HUDEP-2 (cell line): Measurements from ENCODE around the gene LDLRAD3.
"Not testable (repeated sequence)": the region's sequence is repeated elsewhere in the genome, so short reads cannot be mapped to it uniquely, and the experiment has no call there.

ENCODE experiments used
- DNase-seq, 76 experiments: peaks; one replicate each; lab custom pipeline; 2025; ENCODE audit not compliant: unreplicated experiment in 76 of 76; lab: John Stamatoyannopoulos, UW

Gene LDLRAD3, protein sequence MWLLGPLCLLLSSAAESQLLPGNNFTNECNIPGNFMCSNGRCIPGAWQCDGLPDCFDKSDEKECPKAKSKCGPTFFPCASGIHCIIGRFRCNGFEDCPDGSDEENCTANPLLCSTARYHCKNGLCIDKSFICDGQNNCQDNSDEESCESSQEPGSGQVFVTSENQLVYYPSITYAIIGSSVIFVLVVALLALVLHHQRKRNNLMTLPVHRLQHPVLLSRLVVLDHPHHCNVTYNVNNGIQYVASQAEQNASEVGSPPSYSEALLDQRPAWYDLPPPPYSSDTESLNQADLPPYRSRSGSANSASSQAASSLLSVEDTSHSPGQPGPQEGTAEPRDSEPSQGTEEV

DNA sequence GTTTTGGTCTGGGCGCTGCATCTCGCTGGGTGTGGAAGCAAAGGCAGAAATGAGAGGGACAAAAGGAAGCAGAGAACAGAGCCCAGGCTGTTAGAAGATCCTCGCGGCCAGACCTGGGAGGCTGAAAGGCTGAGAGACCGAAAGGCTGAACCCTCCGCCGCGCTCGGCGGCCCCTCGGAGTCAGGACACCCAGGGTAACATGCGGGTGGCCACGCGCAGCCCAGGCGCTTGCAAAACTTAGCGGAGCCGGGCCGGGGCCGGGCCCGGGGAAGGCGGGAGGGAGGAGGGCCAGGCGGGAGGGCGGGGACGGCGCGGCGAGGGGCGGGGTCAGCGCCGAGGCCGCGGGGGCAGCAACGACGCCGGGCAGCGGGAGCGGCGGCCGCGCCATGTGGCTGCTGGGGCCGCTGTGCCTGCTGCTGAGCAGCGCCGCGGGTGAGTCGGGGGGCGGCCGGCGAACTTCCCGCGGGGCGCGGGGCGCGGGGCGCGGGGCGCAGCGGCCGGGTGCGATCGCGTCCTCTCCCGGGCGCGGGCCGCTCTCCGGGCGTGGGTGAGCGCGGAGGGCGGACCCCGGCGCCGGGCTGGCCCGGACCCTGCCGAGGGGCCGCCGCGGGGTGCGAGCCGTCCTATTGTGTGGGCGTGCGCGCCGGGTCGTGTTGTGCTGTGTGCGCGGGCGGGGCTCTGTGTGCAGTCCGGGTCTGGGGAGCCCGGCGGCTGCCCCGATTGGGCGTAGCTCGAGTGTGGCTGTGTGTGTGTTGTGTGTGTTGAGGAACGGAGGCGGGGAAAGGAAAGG, at the start of gene LDLRAD3:
Gene LDLRAD3, plus strand, starts transcription at position 350 of the 790 bp plus-strand sequence. Its CDS starts 37 bp downstream, at position 387.
- peak in 73 of 76 experiments; percentile 8 to 85 (median 65) for DNase-seq

DNA sequence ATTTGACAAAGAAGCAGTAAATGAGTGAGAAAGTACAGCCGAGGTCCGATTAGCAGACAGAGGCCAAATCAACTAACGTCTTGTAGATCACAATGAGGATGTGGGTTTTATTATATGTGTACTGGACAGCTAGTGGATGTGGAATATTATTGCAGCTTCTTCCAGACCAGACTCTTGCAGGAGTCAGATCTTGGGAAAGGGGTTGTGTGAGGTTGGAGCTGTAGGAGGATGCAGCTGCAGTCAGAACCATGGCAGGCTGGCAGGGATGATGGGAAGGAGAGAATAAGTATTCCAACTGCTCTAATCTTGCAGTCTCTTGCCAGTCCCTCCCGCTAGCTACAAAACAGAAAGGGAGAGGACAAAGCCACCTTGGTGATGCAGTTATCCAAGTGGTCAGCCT, 46.8 kb upstream of the LDLRAD3 start:
- no peak for DNase-seq

DNA sequence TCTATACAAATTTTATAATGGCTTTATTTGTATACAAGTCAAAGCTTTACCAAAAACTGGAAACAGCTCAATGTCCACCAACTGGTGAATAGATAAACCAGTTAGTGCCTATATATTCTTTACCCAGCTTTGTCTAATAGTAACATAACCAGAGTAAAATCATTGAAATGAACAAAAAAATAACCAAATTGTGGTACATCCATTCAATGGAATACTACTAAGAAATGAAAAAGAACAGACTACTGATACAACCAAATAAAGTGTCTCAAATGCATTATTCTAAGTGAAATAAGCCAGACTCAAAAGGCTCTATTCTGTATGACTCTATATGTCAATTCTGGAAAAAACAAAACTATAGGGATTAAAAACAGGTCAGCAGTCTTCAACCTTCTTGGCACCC, 40.9 kb upstream of the LDLRAD3 start:
- no peak for DNase-seq

DNA sequence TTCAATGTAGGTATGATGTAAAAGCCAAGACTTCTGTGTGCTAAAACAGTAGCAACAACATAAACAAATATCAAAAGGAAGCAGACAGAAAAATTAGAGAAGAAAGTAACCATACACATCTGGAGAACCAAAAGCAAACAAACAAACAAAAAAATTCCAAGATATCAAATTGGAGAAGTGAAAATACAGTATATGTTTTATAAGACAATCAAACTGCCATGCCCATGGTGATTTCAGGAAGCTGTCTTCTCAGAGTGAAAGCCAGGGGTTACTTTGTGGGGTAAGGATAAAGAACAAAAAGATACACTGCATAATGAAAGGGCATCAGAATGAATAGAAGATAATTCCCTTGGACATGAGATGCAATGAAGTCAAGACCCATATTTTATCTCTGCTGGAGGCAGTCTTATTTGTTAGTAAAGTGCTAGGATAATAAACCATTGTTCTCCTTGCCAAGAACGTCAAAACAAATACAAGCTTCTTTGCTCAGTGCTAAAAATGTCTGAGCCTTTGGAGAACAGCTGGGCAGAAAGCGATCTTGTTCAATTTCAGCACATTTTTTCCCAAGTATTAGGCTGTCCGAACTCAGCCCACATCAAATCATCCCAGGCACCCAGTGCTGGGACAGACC, 38.1 kb upstream of the LDLRAD3 start:
- no peak for DNase-seq

DNA sequence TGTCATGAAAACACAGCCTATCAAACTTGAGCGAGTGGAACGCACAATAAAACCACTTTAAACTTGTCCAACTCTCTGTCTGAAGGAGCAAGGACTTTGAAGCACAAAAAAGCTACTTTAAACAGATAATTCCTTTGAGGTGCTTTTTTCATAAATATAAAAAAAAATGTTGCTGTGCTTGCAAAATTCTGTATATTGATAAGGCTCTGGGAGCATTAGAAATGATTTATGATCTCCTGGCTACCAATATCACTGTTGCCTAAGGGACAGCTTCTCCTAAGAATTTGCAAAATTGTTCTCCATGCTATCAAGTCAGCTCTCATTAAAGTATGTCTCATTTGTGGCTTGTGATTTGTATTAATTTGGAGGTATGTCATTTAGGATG, 37.6 kb upstream of the LDLRAD3 start:
- DNase-seq = no peak

DNA sequence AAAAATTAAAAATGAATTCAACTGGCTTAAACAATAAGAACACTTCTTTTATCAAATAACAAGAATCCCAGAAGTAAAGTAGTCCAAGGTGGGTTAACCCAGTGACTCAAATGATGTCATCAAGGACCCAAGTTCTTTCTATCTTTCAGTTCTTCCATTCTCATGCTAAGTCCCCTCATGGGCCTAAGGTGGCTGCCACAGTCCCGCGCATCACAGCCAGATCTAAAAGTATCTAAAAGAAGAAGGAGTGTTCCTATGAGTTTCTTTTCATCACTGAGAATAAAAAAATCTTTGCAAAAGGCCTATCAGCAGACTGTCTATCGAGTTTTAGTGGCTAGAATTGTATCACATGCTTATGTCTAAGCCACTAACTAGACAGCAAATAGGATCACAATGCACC, 37.2 kb upstream of the LDLRAD3 start:
- DNase-seq = no peak

DNA sequence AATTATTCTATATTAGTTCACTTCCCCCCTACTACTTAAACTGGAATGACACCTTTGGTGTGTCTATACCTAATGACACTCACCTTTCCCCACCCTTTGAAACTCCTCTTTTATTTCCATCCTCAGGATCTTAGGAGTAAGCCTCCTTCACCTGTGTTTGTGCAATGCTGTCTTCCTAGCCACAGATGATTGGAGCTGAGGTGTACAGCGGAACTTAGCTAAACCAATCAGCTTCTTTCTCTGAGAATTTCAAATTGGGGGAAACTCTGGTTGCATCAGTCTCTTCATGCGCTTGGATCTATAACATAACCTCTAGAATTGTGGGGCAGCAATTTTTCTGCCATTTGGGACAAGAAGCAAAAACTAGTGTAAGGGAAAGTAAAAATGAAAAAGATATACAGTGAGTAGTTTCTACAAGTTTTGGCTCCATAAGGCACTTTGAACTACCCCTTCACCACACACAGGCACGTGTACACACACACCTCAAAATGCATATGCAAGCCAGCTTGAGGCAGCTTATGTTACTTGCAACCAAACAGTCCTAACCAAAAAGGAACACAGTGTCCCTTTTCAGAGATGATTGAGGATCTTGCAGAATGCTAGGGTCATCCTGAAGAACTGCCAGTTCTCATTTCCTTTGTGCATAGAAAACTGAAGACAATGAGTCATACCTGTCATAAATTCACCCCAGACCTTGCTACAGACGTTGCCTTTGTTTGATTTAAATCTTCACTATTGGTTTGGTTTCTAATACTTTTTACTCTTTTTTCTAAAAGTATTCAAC, 36.0 kb upstream of the LDLRAD3 start:
- peak in 13 of 76 experiments; percentile 1 to 48 (median 19) for DNase-seq

DNA sequence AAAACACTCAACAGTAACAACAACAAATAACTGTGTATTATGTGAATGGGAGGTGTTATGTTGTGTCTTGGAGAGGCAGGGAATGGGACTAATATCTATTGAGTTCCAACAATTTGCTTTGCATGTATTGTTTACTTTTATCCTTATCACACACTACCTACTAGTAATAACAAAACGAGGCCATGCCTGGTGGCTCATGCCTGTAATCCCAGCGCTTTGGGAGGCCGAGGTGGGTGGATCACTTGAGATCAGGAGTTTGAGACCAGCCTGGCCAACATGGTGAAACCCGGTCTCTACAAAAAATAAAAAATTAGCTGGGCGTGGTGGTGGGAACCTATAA, 35.5 kb upstream of the LDLRAD3 start:
- DNase-seq = not testable (repeated sequence)

DNA sequence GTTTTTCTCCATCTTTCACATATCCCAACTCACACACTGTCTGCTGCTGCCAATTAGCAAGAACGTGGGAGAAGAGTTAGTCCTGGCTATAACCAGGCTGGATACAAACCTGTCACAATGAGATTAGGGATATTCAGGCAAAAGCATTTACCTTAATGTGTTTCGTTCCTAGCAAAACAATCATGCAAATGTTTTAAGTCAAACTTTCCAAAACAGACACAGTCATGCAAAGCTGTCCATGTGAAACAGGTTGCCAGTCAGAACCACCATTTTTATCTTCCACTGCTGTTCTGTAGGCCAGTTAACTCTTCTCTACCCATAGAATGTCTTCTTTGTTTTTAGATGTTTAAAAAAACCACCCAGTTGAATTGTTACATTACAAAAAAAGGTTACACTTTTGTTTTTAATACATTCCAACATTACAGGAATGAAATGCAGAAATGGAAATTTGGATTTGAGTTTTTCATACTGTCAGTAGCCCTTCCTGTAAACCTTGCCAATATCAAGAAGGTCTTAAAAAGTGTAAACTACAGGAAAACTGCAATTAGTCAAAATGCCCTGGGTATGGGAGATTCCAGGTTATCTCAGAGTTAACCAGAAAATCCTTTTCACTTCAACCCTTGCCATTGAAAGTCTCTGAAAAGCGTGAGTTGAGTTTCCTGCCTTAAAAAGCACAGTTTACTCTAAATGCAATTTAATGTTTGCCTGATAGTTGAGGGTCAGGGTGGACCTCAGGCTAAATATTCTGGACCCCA, 34.2 kb upstream of the LDLRAD3 start:
- DNase-seq = no peak

DNA sequence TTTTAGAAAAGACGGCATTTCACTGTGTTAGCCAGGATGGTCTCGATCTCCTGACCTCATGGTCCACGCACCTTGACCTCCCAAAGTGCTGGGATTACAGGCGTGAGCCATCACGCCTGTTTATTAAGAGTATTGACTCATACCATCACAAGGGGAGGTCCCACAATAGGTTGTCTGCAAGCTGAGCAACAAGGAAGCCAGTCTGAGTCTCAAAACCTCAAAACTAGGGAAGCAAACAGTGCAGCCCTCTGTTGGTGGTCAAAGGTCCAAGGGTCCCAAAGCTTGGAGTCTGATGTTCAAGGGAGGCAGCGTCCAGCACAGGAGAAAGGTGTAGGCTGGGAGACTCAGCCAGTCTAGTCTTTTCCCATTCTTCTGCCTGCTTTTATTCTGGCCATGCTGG, 32.8 kb upstream of the LDLRAD3 start:
- DNase-seq = no peak

DNA sequence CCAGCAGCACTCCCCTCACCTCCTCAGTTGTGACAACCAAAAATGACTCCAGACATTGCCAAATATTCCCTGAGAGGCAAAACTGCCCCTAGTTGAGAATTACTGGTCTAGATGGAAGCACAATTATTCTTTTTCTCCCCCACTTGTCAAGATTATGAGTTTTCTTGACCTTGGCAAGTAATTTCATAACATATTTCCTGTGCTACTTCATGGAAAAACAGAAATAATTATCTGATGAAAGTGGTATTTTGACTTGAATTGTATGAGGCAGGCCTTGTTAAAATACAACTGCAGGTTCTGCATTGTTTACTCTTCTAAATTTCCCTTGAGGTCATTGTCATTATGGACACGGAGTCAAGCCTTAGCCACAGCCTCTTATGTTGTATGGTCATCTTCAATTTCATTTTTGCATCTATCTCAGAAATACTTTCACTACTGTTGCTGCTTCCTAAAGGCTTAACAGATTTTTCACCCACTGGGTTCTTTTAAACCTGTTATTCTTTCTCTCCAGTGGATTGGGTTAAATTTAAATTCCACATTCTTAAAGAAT, 32.2 kb upstream of the LDLRAD3 start:
- no peak for DNase-seq

DNA sequence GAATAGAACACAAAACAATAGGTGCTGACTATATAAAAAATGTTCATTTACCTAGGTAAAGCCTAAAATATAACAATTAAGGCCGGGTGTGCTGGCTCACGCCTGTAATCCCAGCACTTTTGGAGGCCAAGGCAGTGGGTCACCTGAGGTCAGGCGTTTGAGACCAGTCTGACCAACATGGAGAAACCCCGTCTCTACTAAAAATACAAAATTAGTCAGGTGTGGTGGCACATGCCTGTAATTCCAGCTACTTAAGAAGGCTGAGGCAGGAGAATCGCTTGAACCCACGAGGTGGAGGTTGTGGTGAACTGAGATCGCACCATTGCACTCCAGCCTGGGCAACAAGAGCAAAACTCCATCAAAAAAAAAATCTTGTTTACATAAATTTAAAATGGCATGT, 31.4 kb upstream of the LDLRAD3 start:
- DNase-seq = not testable (repeated sequence)

DNA sequence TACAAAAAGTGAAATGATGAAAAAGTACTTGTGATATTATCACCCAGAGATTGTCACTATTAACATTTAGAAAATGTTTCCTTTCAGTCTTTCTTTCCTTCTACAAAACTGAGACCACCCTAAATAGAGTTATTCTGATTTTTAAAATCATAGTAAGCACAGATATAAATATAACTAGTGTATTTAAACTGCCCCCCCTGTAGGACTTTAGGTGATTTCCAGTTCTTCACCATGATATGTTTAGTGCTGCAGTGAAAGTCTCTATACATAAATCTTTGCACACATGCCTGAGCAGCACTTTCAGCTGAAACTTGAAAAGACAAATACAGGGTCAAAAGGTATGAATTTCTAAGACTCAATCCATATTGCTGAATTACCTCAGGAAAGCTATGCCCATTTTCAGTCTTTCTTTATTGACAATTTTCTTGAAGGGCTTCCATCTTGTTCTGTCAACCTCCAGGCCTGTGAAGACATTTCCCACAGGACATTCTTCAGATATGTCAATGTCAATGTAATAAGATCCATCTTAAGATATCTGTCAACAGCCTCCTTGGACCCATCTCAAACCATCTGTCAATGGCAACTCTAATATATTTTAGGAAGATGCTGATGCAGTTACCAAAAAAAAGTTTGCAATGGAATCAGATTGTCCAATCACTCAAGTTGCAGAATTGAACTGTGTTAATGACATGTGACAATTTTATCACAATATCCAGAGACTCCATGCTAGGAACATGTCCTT, 30.8 kb upstream of the LDLRAD3 start:
- DNase-seq = no peak

DNA sequence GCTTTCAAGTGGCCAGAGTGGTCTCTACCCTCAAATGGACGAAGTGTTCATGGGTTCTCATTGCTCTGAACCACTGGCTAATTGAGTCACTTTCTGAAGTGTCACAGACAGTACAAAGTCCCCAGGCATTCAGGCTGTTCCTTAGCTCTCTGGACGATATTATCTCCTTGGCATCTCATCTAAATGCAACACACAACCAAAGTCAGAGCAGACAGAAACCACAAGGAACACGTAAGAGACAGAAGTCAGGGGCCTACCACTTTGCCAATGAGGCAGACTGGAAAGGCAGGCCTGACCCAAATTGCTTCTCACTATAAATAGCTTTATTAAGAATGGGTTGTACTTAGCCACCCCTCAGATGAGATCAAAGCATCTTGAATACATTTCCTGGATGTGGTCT, 29.0 kb upstream of the LDLRAD3 start:
- DNase-seq = peak in 49 of 76 experiments; percentile 4 to 76 (median 37)

DNA sequence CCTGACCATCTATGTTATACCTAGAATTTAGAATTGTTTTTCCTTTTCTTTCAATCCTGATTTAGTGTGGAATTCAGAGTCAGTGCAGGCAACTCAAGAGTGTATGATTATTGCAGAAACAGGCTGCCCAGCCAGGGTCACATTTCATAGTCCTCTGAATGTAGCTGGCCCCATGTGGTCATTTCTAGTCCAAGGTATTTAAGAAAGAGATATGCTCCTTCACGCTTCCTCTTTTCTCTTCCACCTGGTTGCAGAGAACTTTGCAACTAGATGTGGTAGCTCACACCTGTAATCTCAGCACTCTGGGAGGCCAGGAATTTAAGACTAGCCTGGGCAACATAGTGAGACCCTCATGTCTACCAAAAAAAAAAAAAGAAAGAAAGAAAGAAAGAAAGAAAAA, 27.6 kb upstream of the LDLRAD3 start:
- no peak for DNase-seq

DNA sequence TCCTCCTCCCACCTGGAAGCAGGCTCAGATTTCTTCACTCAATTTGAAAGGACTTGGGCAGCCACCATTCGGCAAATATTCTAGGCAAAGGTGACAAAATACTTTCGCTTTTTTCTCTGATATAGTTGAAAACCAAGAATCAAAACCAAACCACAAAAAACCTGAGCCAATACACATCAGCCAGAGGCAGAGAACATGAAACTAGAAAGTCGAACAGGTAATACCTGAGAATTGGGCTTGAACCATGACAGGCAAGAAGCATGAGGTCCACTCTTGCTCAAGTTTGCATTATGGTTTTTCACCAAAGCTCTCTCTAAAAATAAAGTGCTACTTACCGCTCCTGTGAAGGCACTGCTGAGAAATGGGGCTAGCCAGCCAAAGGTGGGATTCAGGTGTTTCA, 26.2 kb upstream of the LDLRAD3 start:
- no peak for DNase-seq

DNA sequence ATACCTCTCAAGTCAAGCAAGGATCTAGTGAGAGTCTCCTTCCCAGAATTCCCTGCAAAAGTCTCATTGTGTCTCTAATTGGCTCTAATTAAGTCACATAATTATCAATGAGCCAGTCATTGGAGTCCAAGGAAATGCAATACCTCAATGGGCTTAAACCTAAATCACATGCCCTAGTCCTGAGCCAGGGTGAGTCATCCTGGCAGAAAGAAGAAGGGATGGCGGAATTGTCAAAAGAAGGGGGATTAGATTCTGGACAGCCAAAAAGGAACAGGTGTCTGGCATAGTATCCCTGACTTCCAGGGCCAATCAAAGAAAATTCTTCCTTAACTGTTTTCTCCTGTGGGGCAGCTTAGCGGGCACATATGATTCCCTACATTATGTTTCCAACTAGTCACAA, 25.1 kb upstream of the LDLRAD3 start:
- no peak for DNase-seq

DNA sequence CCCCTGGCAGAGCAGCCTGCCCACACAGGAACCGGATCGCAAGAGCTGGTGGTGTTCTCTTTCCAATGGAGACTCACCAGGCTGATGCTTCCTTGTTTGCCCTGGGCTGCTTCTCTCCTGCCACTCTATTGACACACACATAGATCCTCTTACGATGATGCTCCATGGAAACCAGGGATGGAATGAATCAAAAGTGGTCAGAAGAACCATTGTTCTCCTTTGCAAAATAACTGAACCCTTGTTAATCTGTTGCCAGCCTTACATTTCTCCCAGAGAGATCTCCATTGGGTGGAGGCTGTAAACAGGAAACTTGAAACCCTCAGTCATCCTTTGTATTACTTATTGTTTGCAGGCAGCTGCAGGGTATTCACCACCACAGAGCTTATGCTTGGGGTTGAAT, 24.6 kb upstream of the LDLRAD3 start:
- DNase-seq = no peak

DNA sequence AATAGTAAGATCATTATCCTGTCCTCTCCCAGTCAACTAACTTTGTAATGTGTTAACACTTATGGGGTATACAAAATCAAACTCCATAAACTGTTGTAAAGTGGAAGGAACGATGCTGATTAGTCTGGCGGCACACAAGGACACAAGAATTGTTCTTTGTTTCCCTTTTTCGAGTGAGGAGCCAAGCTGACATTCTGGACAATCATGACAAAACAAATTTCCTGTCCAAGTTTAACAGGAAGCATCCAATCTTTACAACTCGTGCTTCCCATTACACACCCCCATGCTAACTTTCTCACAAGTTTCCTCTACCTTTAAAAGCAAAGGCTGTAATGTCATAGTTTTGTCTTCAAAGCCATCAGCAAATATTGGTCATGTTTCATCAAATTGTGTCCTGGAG, 20.4 kb upstream of the LDLRAD3 start:
- DNase-seq = no peak
